CD4-positive, alpha-beta T cell treated with Interferon gamma for 1 hour (primary cell): ENCODE results near the gene SPTAN1.
A peak's percentile ranks its signal among the peaks of the same experiment; 100 is the strongest.
"Not testable (repeated sequence)": the region's sequence is repeated elsewhere in the genome, so short reads cannot be mapped to it uniquely, and the experiment has no call there.

Source experiments
- DNase-seq: peaks from one replicate; pipeline ENCODE4 v3.0.0-alpha.2; 2020

SPTAN1 gene

GRCh38 chr9:128634111-128634510 is 81.7 kb downstream of the SPTAN1 start:
- no peak for DNase-seq

GRCh38 chr9:128634651-128635262 is 82.4 kb downstream of the SPTAN1 start:
- no peak for DNase-seq

GRCh38 chr9:128635266-128636023 is 83.1 kb downstream of the SPTAN1 start:
- DNase-seq = no peak

GRCh38 chr9:128636024-128636390 is 83.6 kb downstream of the SPTAN1 start:
- no peak for DNase-seq

- DNase-seq = no peak
Observed at GRCh38 chr9:128636556-128637530, 84.5 kb downstream of the SPTAN1 start.

- DNase-seq = no peak
Observed at GRCh38 chr9:128637656-128638055, 85.3 kb downstream of the SPTAN1 start.

GRCh38 chr9:128638580-128638979 is 86.2 kb downstream of the SPTAN1 start:
- no peak for DNase-seq

- DNase-seq = no peak
Observed at GRCh38 chr9:128640603-128641002, 88.2 kb downstream of the SPTAN1 start.

GRCh38 chr9:128642675-128643245 is 90.4 kb downstream of the SPTAN1 start:
- no peak for DNase-seq

GRCh38 chr9:128643519-128644300 is 91.3 kb downstream of the SPTAN1 start:
- no peak for DNase-seq

- peak; percentile 67 for DNase-seq
Observed at GRCh38 chr9:128648206-128648605, 95.8 kb downstream of the SPTAN1 start.

GRCh38 chr9:128651798-128652197 is 99.4 kb downstream of the SPTAN1 start:
- DNase-seq = no peak

GRCh38 chr9:128653908-128654307 is 101.5 kb downstream of the SPTAN1 start:
- DNase-seq = no peak

GRCh38 chr9:128654481-128654880 is 102.1 kb downstream of the SPTAN1 start:
- no peak for DNase-seq

- DNase-seq = peak; percentile 93
Observed at GRCh38 chr9:128656416-128657343, 104.3 kb downstream of the SPTAN1 start, which contains the start of gene DYNC2I2. Gene DYNC2I2, minus strand, starts transcription at chr9:128656847. Its CDS starts 121 bp downstream, at chr9:128656726.

GRCh38 chr9:128657344-128657704 is 104.9 kb downstream of the SPTAN1 start:
- no peak for DNase-seq

- DNase-seq = no peak
Observed at GRCh38 chr9:128657796-128658195, 105.4 kb downstream of the SPTAN1 start.

- DNase-seq = not testable (repeated sequence)
Observed at GRCh38 chr9:128666481-128666941, 114.1 kb downstream of the SPTAN1 start.

- no peak for DNase-seq
Observed at GRCh38 chr9:128669786-128670185, 117.4 kb downstream of the SPTAN1 start.

GRCh38 chr9:128675382-128675781 is 123.0 kb downstream of the SPTAN1 start:
- DNase-seq = no peak

GRCh38 chr9:128677794-128678193 is 125.4 kb downstream of the SPTAN1 start:
- no peak for DNase-seq
